CD4-positive, alpha-beta T cell treated with Interleukin-12 subunit alpha and Interleukin-12 subunit beta, for 1 hour (primary cell): ENCODE data around the gene ACSM5.
"Not testable (repeated sequence)": the region's sequence is repeated elsewhere in the genome, so short reads cannot be mapped to it uniquely, and the experiment has no call there.

Experiments used
- DNase-seq: peaks from one replicate; pipeline ENCODE4 v3.0.0-alpha.2; 2020

Gene ACSM5

DNA sequence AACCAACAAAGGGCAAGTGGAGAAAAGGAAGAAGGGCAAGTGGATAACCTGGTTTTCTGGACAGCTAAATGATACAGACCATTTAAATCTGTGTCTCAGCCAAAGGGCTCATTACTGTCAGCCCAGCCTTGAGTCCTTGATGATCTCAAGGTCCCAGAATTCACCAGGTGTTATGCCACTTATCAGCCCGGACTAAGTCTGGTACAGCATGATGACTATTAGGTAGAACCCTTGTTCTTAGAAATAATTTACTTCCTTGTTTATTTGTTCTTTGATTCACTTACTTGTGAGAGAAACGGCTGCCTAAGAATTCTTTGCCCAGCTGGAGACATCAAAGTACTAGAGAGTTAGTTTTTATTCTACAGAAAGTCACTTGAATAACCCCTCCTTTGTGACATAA, 8.3 kb upstream of the ACSM5 start:
- no peak for DNase-seq

DNA sequence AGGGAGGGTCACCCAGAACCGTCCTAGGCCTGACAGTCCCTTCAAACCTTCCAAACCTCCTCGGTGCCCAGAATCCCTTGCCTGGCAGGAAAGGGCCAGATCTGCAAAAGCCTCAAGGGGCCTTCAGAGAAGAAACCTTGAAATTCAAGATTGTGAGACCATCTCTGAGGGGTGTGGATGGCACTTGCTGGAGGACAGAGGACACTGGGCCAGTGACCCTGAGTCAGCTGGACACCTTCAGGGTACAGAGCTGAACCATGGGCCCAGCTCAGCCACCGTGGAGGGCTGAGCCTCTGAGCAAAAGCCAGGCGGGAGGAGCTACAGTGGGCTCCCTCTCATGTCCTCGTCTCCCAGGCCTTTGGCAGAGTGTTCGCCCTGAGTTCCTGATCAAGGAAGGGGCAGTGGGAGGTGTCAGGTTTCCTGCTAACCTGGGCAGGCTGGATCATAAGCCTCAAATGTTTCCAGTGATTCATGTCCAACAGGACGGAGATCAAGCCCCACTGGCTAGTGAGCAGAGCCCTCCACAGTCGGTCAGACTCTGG, 7.8 kb upstream of the ACSM5 start:
- DNase-seq: no peak

DNA sequence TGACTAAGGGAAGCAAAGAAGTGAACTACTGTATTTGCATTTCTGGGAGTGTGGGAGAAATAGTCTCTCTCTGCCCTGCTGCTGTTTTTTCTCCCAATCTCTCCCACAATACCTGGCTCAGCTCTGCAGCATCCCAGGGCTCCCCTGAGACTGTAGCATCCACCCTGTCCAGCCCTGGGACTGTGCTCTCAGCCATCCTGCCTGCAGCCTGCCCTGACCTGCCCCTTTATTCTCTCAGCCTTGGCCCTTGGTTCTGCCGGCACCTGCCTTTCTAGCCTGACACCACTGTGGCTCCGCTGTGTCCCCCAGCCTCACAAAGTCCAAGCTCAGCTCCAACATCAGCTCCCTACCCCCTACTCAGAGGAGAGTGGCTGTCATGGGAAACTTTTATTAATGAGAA, 6.7 kb upstream of the ACSM5 start:
- DNase-seq: no peak

DNA sequence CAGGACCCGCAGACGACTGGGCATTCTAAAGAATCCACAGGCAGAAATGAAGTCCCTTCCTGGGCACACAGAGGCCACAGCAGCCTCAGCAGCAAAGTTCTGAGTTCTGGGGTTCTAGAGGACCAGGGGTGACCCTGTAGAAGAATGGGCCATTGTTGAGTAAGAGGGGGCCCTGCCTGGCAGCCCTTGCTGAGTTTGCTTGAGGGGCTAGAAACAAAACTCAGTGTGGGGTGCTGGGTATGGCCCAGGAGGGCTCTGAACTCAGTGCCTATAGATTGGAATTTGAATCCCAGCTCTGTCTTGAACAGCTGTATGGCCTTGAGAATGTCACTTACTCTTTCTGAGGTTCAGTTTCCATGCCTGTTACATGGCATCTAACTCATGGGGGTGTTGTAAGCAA, 4.7 kb upstream of the ACSM5 start, which contains the start of gene PDILT:
PDILT (minus strand) TSS at position 101 of the 400 bp plus-strand sequence. CDS start 5,437 bp downstream, outside the sequence.
- DNase-seq: no peak

DNA sequence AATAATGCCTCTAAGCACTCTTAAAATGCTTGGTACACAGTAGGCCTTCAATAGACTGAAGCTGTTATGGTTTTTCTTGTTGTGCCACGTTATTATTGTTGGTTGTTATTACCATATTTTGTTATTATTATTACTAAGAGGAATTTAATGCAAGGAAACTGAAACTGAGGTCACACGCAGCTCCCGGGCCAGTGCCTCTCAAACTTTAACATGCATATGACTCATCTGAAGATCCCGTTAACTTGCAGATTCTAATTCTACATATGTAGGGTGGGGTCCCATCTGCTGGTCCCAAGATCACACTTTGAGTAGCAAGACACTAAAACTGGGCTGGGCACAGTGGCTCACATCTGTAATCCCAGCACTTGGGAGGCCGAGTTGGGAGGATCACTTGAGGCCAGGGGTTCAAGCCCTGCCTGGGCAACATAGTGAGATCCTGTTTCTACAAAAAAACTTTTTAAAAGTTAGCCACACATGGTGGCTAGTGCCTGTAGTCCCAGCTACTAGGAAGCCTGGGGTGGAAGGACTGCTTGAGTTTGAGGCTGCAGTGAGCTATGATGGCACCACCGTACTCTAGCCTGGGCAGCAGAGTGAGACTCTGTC, 888 bp downstream of the ACSM5 start:
- no peak for DNase-seq

DNA sequence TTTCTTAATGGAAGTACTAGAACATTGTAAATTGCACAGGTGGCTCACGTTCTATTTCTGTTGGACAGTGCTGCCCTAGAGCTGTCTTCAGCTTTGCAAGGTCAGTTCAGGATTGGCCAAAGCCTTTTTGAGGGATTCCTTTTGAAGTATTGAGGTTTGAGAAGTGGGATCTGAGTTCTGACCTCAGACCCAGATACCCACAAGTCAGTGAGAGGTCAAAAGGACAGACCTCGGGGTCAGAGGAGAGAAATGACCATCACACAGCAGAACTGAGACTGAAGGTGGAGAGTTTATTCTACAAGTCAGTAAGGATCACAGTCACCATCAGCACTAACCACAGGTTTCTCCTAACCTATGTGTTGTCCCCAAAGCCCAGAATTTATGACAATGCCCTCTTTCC, 1.7 kb downstream of the ACSM5 start:
- DNase-seq: no peak

DNA sequence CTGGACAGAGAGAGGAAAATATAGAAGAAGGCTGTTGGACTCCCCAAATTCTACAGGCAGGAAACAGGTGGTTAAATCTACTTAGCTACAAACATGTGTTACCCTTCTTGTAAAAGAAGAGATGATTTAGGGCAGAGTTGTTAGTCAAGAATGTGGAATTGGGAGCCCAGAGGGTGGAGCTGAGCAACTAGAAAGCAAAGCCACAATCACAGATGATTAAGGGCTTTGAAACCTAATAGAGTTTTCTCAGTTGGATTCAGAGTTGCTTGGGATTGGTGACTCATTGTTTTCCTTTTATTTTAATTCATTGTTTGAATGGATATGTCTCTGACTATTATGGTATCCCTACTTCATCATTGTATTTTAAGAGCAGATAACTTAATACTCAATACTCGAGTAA, 6.2 kb downstream of the ACSM5 start:
- no peak for DNase-seq

DNA sequence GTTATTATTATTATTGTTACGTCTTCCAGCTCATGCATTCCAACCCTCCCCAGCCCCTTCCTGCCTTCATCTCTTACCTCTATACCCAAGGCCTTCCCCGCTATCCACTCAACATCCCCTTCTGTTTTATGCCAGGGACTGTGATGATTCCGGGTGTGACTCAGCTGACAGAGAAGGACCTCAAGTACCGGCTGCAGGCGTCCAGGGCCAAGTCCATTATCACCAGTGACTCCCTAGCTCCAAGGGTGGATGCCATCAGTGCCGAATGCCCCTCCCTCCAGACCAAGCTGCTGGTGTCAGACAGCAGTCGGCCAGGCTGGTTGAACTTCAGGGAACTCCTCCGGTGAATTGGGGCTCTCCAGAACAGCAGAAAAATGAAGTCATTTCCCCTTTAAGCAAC, 9.8 kb downstream of the ACSM5 start:
- DNase-seq: not testable (repeated sequence)

DNA sequence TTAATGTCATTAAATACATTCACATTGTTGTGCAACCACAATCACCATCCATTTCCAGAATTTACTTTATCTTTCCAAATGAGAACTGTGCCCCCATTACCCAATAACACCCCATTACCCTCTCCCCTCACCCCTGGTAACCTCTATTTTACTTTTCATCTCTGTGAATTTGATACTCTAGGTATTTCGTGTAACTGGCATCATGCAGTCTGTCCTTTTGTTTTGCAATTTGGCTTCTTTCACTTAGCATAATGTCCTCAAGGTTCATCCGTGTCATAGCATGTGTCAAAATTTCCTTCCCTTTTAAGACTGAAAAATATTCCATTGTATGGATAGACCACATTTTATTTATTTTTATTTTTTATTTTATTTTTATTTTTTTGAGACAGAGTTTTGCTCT, 12.4 kb downstream of the ACSM5 start:
- DNase-seq: not testable (repeated sequence)

DNA sequence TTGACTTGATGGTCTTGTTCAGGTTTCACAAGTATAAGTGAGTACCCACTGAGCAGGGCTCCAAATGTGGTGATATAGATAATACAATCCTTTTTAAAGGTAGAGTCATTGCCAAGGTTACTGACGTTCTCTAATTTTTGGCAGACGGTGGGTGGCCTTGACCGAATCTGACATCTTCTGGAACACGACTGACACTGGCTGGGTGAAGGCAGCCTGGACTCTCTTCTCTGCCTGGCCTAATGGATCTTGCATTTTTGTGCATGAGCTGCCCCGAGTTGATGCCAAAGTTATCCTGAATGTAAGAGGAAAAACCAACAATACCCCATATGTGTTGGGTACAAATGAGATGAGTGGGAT, 14.4 kb downstream of the ACSM5 start:
- DNase-seq: not testable (repeated sequence)

DNA sequence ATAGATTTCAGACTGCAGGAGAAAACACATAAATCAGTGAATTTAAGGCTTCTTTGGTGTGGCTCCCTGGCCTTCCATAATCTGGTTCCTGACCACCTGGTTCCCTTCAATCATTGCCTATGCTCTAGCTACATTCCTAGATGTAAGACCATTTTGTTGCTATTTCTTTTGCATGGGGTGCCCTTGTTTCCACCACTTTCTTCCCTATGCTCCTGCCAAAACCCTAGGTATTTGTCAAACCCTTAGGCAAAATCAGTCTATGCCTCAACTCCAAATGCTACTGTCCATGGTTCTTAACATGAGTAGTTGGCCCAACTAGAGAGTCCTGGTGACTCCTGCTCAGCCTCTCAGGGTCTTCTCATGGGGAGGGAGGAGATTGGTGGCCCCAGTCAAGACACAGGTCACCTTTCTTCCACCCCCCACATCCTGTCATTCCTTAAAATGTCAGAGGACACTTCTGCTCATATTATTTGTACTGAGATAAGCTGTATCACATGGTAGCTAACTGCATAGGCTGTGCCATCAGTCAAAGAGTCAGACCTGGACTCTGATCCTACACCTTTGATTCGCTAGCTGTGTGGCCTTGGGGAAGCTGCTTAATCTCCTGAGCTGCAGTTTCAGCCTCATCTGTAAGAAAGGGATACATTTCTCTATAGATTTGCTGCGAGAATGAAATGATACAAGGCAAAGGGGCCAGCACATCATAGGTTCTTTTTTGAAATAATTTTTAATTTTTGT, 15.0 kb downstream of the ACSM5 start:
- DNase-seq: no peak

DNA sequence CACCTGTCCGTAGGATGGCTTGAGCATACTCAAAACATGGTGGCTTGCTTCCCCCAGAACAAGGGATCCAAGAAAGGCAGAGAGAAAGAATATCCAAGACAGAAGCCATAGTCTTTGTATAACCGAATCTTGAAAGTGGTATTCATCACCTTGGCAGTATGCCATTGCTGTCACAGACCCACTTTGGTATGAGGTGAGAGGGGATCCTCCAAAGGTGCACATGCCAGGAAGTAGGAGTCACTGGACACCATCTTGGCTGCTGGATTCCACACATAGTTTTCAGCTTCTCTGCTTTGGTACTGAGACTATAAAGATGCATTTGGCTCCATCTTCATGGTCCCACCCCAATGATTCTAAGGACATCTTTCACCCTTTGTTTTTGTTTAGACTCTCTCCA, 18.1 kb downstream of the ACSM5 start:
- DNase-seq: not testable (repeated sequence)

DNA sequence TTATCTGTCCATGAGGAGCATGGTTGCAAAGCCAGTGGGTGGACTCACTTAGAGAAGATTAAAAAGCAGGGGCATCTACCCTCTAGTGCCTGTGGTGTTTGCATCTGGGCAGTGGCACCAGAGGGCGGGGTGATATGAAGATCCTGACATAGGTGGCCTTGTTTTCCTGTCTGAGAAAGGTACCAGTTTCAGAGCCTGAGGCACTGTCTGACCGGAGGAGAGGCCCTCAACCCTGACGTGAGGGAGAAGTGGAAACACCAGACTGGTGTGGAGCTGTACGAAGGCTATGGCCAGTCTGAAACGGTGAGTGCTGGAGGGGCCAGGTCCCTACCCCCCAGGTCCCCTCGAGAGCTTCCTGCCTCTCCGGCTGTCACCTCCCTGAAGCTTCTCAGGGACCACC, 20.2 kb downstream of the ACSM5 start:
- DNase-seq: not testable (repeated sequence)

DNA sequence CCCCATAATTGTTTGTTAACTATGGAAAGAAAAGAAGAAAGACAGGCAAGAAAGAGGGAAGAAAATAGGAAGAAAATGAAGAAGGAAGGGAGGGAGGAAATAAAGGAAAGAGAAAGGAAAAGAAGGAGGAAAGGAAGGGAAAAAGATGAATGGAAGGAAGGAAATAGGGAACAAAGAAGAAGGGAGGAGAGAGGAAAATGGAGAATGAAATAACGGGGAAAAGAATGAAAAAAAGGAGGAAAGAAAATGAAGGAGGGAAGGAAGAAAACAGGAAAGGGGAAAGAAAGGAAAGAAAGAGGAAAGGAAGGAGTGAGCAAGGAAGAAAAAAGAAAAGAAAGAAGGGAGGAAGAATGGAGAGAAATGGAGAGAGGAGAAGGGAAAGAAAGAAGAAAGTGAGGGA, 21.1 kb downstream of the ACSM5 start:
- not testable (repeated sequence) for DNase-seq

DNA sequence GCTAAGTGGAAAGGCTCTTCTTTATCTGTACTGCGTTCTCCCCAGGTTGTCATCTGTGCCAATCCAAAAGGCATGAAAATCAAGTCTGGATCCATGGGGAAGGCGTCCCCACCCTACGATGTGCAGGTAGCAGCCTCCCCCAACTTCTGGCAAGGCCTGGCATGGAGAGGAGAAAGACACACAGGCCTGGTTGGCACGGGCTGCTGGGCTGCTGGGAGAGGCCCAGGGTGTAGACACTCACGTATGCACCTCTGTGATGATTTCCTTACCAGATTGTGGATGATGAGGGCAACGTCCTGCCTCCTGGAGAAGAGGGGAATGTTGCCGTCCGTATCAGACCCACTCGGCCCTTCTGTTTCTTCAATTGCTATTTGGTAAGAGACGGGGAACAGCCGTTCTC, 21.6 kb downstream of the ACSM5 start:
- no peak for DNase-seq

DNA sequence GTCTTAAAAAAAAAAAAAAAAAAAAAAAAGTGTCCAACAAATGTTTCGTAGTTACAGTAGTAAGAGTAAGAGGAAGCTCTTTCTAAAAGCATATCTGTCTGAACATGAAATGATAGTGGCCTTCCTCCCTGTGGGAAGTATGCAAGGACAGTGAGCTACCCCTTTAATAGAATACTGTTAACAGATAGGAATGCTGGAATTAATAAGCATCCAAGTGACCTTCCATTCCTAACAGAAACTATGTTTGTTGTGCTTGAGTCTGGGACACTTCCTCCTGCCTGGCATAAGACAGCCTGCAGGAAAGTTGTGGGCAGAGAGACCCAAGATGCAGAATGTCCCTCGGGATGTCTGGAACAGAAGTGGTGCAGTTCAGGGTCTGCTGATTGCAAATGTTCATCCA, 29.6 kb downstream of the ACSM5 start:
- not testable (repeated sequence) for DNase-seq

DNA sequence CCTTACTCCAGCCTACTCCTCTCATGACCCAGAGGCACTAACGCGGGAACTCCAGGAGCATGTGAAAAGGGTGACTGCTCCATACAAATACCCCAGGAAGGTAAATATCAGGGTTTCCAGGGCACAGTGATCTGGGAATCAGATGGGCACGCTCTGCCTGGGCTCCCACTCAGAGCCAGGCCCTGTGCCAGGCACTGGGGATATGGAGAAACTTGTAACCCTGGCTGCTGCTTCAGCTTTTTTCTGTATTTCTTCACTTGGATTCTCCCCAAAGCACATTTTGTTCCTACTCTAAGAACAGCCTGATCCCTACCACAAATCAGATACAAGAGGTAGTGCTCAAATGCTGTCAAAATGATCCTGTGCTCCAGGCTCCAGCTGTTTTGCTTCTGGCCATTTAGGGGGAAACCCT, 30.5 kb downstream of the ACSM5 start:
- not testable (repeated sequence) for DNase-seq

DNA sequence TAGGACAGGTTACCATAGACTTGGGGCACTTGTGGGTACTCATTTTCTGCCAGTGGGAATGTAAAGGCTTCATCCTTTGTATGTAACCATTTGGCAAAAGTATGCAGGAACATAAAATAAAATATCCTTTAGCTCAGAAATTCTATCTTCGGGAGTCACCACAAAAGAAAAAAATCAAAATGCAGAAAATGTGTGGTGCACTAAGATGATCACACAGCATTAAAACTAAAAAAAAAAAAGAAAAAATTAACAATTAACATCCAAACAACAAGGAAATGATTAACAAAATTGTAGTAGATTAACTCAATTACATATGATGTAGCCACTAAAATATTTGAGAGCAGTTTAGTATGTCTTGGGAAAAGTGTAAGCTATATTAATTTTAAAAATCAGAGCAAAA, 31.4 kb downstream of the ACSM5 start:
- DNase-seq: not testable (repeated sequence)

DNA sequence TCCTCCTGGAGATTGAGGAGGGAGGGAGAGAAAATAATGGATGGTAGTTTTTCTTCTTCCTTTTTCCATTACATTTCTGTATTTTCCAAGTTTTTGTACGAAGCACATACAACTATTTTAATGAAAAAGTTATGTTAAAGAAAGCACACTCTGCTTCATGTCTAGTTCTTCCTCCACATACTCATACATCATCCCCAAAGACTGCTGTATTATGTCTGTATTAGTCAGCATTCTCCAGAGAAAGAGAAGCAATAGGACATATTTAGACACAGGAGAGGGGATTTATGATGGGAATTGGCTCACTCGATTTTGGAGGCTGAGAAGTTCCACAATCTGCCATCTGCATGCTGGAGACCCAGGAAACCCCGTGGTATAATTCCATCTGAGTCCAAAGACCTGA, 31.9 kb downstream of the ACSM5 start:
- DNase-seq: no peak

DNA sequence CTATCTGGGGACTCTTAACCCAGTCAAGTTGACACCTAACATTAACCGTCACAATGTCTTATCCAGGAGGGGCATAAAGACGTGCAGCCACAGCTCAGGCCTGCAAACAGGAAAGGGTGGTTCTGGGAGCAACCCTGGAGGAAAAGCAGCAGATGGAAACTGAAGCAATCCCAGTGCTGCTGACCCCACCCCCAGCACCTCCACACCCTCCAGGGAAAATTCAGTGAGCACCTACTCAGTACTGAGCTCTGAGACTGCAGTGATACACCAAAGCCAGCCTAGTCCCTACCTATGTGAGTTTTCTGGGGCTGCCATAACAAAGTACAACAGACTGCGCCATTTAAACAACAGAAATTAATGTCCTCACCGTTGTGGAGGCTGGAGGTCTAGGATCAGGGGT, 32.5 kb downstream of the ACSM5 start:
- not testable (repeated sequence) for DNase-seq

DNA sequence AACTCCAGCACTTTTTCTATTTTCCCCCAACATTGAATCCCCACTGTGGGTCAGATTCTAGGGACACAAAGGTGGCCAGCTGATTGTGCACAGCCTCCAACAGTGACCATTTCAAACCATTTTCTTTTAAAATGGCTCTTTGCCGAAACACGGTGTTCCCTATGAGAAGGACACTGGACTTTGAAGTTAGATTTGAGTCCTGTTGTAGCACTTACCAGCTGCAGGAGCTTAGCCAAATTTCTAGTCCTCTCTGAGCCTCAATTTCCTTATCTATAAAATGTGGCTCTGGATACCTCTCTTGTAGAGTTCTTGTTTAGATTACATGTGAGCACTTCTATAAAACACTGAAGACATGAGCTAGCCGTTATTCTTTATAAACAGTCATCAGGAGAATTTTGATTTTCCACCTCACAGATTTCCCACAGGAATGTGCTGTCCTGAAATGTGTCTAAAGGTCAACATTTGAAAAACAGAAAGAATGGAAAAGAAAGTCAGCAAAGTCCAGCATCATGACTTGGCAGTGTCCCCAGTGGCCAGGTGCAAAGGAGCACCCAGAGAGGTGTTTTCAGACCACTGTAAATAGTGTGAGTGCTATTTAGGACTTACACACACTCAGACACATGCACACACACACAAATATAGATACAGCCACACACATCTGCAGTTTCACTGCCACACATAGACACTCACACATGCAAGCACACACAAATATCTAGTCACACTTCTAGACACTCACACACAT, 37.5 kb downstream of the ACSM5 start:
- DNase-seq: not testable (repeated sequence)

DNA sequence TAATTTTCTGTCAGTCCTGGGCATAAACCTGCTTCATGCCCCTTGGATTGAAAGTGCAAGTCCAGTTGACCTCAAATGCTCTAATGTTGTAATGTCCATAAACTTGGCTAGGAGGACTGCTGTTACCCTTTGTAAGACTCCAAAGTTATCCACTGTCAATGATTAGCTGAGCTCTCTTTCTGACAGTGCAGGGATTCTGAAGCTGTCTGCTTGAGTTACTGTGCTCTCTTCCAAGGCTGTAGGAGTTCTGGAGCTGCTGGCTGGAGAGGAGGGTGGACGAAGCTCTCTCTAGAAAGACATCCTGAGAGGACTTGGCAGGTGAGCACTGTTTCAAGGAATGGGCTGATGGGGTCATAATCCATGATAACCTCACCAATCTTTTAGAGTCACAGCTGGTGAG, 42.0 kb downstream of the ACSM5 start, which contains the start of gene ACSM2A:
ACSM2A (plus strand) TSS at position 158 of the 400 bp plus-strand sequence. CDS start 8,594 bp downstream, outside the sequence.
- DNase-seq: not testable (repeated sequence)

DNA sequence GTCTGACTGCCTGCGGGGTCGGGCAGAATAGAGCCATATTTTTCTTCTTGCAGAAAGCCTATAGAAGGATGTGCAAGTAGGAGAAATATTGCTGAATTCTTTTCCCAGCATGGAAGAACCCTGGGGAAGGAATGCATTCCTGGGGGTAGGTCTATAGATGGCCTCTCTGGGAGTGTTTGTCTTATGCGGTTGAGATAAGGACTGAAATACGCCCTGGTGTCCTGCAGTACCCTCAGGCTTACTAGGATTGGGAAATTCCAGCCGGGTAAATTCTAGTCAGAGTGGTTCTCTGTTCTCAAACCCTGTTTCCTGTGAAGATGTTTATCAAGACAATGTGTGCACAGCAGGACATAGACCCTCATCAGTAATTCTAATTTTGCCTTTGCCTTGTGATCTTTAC, 44.3 kb downstream of the ACSM5 start:
- not testable (repeated sequence) for DNase-seq

DNA sequence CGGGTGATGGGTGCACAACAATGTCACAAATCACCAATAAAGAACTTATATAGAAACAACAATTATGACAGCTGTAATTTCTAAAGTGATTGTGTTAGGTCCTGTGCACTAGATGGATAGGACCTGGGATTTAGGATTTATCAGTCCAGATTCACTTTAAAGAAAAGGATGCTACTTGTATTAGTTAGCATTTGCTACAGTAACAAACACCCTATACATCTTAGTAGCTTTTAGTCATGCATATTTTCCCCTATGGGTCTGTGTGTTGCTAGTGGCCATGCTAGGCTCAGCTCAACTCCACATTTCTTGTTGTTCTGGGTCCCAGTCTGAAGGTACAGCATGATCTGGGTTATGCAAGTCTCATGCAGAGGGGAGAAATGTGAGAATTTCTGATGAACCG, 49.9 kb downstream of the ACSM5 start:
- DNase-seq: not testable (repeated sequence)
